Suprapubic skin (tissue), 4 donors: ENCODE measurements around the gene FLVCR1.

Experiments
- CTCF ChIP-seq, 2 donors: fragments of 200-600 bp in 1 of 2; fragments of 450-650 bp in 1 of 2; sonication (generic) in 1 of 2; IDR thresholded peaks; one replicate each; pipeline ENCODE4 v1.5.1; 2016 to 2019; ENCODE audit warnings: antibody characterized with exemption in 2 of 2, mild to moderate bottlenecking in 1 of 2, moderate library complexity in 1 of 2
- POLR2A ChIP-seq, 2 donors: fragments of 450-650 bp; IDR thresholded peaks; one replicate each; pipeline ENCODE4 v1.6.1; 2017; ENCODE audit warnings: antibody characterized with exemption in 2 of 2, mild to moderate bottlenecking in 2 of 2, moderate library complexity in 2 of 2
- POLR2AphosphoS5 ChIP-seq, 3 donors: sonication (generic); formaldehyde crosslinking; IDR thresholded peaks; one replicate each; pipeline ENCODE4 v1.6.1; 2017; ENCODE audit warnings: antibody characterized with exemption in 3 of 3

GRCh38 chr1:212822956-212823355 lies 35.1 kb upstream of the FLVCR1 start:
- TF ChIP-seq CTCF (IDR thresholded peaks at IDR 0.05) (no peak), POLR2A (IDR thresholded peaks at IDR 0.05) (no peak), POLR2AphosphoS5 (IDR thresholded peaks at IDR 0.05) (no peak)
